ENCODE results near the gene DDIT4.

The DDIT4 gene

DNA sequence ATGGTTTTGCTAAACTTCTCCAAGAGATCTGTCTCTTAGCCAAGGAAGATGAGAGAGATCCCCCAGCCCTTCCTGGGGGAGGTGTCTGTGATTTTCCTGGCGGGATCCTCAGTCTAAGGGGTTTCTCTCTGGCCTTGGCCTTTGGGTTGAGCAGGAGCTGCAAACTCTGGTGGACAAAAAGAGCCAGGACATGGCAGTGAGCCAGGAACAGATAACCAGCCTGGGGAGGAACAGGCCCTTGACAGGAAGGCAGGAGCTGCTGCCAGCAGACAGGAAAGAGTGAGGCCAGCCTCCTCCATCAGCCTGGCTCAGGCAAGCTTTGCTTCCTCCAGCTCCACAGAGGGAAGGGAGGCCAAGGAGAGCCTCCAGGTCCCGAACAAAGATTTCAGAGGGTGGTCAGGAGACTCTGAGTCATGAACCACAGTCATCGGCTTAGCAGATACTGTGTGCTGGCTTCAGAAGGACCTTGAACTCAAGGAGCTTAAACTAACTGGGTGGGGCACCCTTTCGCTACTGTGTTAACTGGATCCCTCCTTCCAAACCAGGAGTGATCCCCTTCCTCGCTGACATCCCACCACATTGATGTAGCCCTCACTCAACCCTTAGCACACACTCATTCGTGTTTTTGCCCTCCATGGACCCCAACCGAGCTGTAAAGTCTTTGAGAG is 34.7 kb downstream of the DDIT4 start:
- H3K9me3 ChIP-seq (ENCODE audit: control insufficient read depth, insufficient read depth, low read length), result no peaks in the 10 kb centered on the region
- H3K4me1 ChIP-seq (ENCODE audit: control insufficient read depth, insufficient read depth, low read length), result peaks cover 4% of the 10 kb centered on the region
- H3K9ac ChIP-seq (ENCODE audit: low read depth, low read length), result no peak overlapping the region
- H3K36me3 ChIP-seq (ENCODE audit: control insufficient read depth, insufficient read depth, low read length), result no peaks in the 10 kb centered on the region
- H3K4me3 ChIP-seq (ENCODE audit: low read depth, low read length), result no peak overlapping the region
- no peaks in the 10 kb centered on the region for H3K27me3 ChIP-seq (ENCODE audit: control insufficient read depth, insufficient read depth, low read length)

DNA sequence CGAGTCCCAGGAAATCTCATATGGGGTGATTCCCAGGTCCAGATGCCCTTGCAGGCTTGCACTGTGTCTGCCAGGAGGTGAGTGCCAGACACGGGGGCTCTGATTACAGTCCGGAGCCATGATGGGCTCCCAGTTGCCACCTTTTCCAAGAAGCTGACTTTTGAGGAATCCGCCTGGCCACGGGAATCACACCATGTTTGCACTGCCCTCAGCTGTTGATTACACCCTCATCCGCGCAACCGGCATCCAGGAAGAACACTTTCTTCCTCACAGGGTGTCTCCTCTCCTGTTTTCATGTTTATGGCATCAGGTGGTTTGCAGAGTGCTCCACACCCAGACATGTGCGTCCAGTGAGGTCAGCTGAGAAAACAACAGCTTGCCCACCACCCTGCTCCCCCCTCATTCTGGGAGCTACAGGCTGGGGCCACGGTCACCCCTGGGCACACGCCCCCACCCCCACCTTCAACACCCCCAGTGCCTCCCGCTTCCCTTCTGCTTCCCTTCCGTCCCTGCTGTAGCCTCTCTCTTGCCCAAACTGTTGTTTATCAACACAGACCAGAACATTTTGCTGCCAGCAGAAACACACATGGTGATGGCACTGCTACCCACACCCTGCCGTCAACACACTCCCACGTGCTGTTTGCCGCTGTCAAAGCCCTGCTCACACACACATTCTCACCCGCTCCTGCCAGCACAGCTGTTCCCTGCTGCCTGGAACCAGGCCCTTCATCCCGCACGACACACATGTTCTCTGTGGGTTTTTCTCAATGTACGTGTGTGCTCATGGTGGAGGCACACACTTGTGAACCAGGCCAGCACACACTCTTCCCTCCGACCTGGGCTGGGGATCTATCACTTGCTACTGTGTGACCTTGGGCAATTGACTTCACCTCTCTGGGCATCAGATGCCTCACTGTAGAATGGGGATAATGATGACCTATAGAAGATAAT is 35.8 kb downstream of the DDIT4 start:
- Histone ChIP-seq H3K27me3 (ENCODE audit: control insufficient read depth, insufficient read depth, low read length) (no peaks in the 10 kb centered on the region), H3K9ac (ENCODE audit: low read depth, low read length) (no peak overlapping the region), H3K9me3 (ENCODE audit: control insufficient read depth, insufficient read depth, low read length) (no peaks in the 10 kb centered on the region), H3K4me3 (ENCODE audit: low read depth, low read length) (no peak overlapping the region), H3K4me1 (ENCODE audit: control insufficient read depth, insufficient read depth, low read length) (peaks cover 4% of the 10 kb centered on the region), H3K36me3 (ENCODE audit: control insufficient read depth, insufficient read depth, low read length) (no peaks in the 10 kb centered on the region)

DNA sequence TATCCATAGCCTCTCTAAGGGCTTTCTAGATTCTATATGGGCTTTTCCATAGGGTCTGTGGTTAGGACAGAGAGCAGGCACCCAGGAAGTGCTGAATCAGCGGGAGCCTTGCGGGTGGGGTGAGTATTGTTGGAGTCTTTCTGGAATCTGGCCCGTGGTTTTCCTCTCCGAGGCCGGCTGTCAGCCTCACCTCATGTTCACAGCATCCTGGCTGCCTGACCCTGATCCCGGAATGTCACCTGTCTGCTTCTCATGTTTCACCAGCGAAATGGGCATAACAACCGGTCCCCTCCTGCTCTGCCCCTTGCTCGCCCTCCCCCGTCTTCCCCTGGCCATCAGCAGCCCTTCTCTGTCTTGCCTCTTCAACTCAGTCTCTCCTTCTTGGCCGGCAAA is 36.5 kb downstream of the DDIT4 start:
- no peak overlapping the region for H3K4me3 ChIP-seq (ENCODE audit: low read depth, low read length)
- H3K36me3 ChIP-seq (ENCODE audit: control insufficient read depth, insufficient read depth, low read length), result no peaks in the 10 kb centered on the region
- H3K4me1 ChIP-seq (ENCODE audit: control insufficient read depth, insufficient read depth, low read length), result peaks cover 6% of the 10 kb centered on the region
- no peaks in the 10 kb centered on the region for H3K27me3 ChIP-seq (ENCODE audit: control insufficient read depth, insufficient read depth, low read length)
- no peak overlapping the region for H3K9ac ChIP-seq (ENCODE audit: low read depth, low read length)
- no peaks in the 10 kb centered on the region for H3K9me3 ChIP-seq (ENCODE audit: control insufficient read depth, insufficient read depth, low read length)

DNA sequence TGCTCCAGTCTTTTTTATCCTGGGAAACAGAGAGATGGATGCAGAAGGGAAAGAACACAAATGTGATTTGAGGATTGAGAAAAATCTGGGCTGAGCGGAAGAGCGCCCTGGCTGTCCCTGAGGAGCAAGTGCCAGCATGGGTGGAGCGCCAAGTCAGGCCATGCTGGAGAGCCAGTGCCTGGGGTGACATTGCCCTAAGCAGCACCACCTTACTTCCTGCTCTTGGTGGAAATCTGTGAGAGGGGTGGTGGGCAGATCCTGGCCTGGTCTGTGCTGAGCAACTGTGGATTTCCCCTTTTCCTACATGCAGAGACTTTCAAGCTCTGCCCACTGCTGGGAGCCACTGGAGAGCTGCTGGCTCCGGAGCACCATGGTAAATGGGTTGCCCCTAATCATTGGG is 36.9 kb downstream of the DDIT4 start:
- Histone ChIP-seq H3K9ac (ENCODE audit: low read depth, low read length) (no peak overlapping the region), H3K4me1 (ENCODE audit: control insufficient read depth, insufficient read depth, low read length) (peaks cover 7% of the 10 kb centered on the region)

DNA sequence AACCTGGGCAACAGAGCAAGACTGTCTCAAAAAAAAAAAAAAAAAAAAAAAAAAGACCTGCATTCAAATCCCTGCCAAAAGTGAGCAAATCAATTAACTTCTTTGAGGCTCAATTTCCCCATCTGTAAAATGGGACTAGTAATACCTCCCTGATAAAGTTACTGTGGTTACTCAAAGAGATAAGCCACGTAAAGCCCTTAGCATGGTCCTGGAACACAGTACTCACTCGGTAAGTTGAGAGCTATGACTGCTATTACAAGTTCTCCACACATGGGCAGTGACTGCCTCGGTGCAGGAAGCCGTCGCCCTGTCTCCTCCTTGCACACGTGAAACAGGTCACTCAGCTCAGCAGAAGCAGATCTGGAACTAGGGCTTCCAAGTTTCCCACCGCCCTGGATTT is 37.9 kb downstream of the DDIT4 start:
- Histone ChIP-seq H3K9ac (ENCODE audit: low read depth, low read length) (no peak overlapping the region), H3K27me3 (ENCODE audit: control insufficient read depth, insufficient read depth, low read length) (no peaks in the 10 kb centered on the region), H3K4me1 (ENCODE audit: control insufficient read depth, insufficient read depth, low read length) (peaks cover 7% of the 10 kb centered on the region), H3K4me3 (ENCODE audit: low read depth, low read length) (no peak overlapping the region), H3K9me3 (ENCODE audit: control insufficient read depth, insufficient read depth, low read length) (no peaks in the 10 kb centered on the region), H3K36me3 (ENCODE audit: control insufficient read depth, insufficient read depth, low read length) (no peaks in the 10 kb centered on the region)

More for the DNA sequence above, 36.9 kb downstream of the DDIT4 start:
- H3K4me3 ChIP-seq (ENCODE audit: low read depth, low read length), result no peak overlapping the region
- no peaks in the 10 kb centered on the region for H3K27me3 ChIP-seq (ENCODE audit: control insufficient read depth, insufficient read depth, low read length)
- H3K36me3 ChIP-seq (ENCODE audit: control insufficient read depth, insufficient read depth, low read length), result no peaks in the 10 kb centered on the region
- no peaks in the 10 kb centered on the region for H3K9me3 ChIP-seq (ENCODE audit: control insufficient read depth, insufficient read depth, low read length)

DNA sequence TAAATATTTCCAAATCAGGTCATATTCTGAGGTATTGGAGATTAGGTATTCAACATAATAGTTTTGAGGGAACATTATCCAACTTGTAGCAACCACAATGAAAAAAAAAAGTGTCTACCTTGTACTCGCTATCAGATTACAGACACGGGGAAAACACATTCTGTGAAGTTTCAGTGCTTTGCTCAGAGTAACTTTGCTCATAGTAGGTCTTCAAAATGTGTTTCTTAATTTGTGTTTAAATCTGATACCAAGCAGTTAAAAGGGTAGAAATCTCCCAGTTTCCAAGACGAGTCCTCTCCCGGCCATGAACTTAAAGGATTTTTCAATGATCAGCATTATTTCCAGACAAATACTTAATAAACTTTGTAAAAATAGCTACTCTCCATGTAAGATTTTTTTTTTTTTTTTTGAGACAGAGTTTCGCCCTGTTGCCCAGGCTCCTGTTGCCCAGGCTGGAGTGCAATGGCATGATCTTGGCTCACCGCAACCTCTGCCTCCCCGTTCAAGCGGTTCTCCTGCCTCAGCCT is 39.2 kb downstream of the DDIT4 start:
- Histone ChIP-seq H3K36me3 (ENCODE audit: control insufficient read depth, insufficient read depth, low read length) (no peaks in the 10 kb centered on the region), H3K27me3 (ENCODE audit: control insufficient read depth, insufficient read depth, low read length) (no peaks in the 10 kb centered on the region), H3K4me3 (ENCODE audit: low read depth, low read length) (no peak overlapping the region), H3K9me3 (ENCODE audit: control insufficient read depth, insufficient read depth, low read length) (no peaks in the 10 kb centered on the region), H3K9ac (ENCODE audit: low read depth, low read length) (no peak overlapping the region), H3K4me1 (ENCODE audit: control insufficient read depth, insufficient read depth, low read length) (peaks cover 7% of the 10 kb centered on the region)

DNA sequence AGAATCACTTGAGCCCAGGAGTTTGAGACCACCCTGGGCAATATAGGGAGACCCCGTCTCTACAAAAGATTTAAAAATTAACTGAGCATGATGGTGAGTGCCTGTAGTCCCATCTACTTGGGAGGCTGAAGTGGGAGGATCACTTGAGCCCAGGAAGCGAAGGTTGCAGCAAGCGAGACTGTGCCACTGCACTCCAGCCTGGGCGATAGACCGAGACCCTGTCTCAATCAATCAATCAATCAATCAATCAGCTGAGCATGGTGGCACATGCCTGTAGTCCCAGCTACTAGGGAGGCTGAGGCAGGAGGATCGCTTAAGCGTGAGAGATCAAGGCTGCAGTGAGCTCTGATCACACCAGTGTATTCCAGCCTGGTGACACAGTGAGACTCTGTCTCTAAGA is 40.5 kb downstream of the DDIT4 start:
- no peak overlapping the region for H3K4me3 ChIP-seq (ENCODE audit: low read depth, low read length)
- no peaks in the 10 kb centered on the region for H3K36me3 ChIP-seq (ENCODE audit: control insufficient read depth, insufficient read depth, low read length)
- no peaks in the 10 kb centered on the region for H3K27me3 ChIP-seq (ENCODE audit: control insufficient read depth, insufficient read depth, low read length)
- H3K4me1 ChIP-seq (ENCODE audit: control insufficient read depth, insufficient read depth, low read length), result peaks cover 9% of the 10 kb centered on the region
- no peak overlapping the region for H3K9ac ChIP-seq (ENCODE audit: low read depth, low read length)
- no peaks in the 10 kb centered on the region for H3K9me3 ChIP-seq (ENCODE audit: control insufficient read depth, insufficient read depth, low read length)

DNA sequence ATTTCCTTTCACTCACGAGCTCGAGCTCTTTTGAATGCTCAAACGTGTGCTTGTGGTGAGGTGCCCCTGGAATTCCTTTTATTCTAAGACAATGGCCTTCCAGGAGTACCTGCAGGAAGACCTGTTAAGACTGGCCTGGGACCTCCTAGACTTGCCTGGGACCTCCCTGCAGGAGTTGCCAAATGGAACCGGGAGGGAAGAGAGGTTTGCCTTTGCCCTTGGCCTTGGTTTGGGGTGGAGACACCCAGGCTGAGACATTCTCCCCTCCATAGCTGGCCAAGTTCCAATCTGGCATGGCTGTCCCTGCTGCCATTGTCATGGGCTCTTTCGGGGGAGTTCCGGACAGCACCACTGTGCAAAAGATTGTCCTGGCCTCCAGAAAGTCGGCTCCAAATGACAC is 41.3 kb downstream of the DDIT4 start:
- Histone ChIP-seq H3K36me3 (ENCODE audit: control insufficient read depth, insufficient read depth, low read length) (no peaks in the 10 kb centered on the region), H3K9ac (ENCODE audit: low read depth, low read length) (no peak overlapping the region), H3K4me1 (ENCODE audit: control insufficient read depth, insufficient read depth, low read length) (peaks cover 12% of the 10 kb centered on the region), H3K9me3 (ENCODE audit: control insufficient read depth, insufficient read depth, low read length) (no peaks in the 10 kb centered on the region), H3K27me3 (ENCODE audit: control insufficient read depth, insufficient read depth, low read length) (no peaks in the 10 kb centered on the region), H3K4me3 (ENCODE audit: low read depth, low read length) (no peak overlapping the region)

DNA sequence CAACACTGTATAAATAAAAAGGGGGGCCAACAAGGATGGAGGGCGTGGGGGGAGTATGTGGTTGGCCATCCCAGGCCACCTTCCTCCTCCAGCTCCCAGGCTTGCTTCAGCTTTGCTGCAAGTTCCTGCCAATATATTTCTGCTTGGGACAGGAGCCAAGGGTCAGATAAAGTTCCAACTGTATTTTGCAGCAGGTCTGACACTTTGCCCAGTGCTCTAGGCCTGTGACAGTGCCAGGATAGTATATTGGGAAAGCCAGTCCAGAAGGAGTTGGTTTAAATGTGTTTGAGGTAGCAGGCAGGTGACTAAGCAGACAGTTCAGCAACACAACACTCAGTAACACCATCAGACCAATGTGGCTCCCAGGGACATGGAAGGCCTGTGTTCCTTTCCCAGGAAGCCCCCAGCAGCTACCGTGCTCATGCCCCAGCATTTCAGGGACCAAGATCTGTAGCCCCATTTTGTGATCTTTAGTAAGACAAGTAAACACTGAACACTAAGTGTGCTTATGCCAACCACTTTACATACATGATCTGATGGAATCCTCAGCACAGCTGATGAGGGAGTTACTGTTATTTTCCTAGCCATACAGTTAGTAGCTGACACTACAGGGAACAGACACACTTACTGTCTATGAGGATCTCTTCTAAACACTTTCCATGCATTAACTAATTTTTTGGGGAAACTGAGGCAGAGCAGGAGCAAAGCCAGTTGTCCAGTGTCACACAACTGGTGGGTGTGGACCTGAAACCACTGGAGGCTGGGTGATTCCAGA is 42.1 kb downstream of the DDIT4 start:
- Histone ChIP-seq H3K9ac (ENCODE audit: low read depth, low read length) (no peak overlapping the region), H3K9me3 (ENCODE audit: control insufficient read depth, insufficient read depth, low read length) (no peaks in the 10 kb centered on the region), H3K4me3 (ENCODE audit: low read depth, low read length) (no peak overlapping the region), H3K36me3 (ENCODE audit: control insufficient read depth, insufficient read depth, low read length) (no peaks in the 10 kb centered on the region), H3K27me3 (ENCODE audit: control insufficient read depth, insufficient read depth, low read length) (no peaks in the 10 kb centered on the region), H3K4me1 (ENCODE audit: control insufficient read depth, insufficient read depth, low read length) (peaks cover 13% of the 10 kb centered on the region)

DNA sequence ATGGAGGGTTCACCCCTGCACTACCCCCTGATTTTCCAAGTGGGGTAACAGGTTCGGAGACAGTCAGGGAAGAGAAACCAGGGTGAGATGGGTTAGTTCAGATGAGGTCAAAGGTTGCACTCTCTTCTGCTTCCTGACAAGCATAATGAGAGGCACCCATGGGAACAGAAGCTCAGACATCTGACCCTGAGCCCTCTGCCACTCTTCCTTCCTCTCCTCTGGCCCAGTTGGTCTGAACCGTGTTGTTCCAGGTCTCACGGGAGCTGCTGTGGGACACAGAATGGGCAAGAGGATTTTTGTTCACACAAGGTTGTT is 42.6 kb downstream of the DDIT4 start:
- no peaks in the 10 kb centered on the region for H3K9me3 ChIP-seq (ENCODE audit: control insufficient read depth, insufficient read depth, low read length)
- H3K9ac ChIP-seq (ENCODE audit: low read depth, low read length), result no peak overlapping the region
- peaks cover 13% of the 10 kb centered on the region for H3K4me1 ChIP-seq (ENCODE audit: control insufficient read depth, insufficient read depth, low read length)
- no peaks in the 10 kb centered on the region for H3K36me3 ChIP-seq (ENCODE audit: control insufficient read depth, insufficient read depth, low read length)
- no peak overlapping the region for H3K4me3 ChIP-seq (ENCODE audit: low read depth, low read length)
- H3K27me3 ChIP-seq (ENCODE audit: control insufficient read depth, insufficient read depth, low read length), result no peaks in the 10 kb centered on the region

DNA sequence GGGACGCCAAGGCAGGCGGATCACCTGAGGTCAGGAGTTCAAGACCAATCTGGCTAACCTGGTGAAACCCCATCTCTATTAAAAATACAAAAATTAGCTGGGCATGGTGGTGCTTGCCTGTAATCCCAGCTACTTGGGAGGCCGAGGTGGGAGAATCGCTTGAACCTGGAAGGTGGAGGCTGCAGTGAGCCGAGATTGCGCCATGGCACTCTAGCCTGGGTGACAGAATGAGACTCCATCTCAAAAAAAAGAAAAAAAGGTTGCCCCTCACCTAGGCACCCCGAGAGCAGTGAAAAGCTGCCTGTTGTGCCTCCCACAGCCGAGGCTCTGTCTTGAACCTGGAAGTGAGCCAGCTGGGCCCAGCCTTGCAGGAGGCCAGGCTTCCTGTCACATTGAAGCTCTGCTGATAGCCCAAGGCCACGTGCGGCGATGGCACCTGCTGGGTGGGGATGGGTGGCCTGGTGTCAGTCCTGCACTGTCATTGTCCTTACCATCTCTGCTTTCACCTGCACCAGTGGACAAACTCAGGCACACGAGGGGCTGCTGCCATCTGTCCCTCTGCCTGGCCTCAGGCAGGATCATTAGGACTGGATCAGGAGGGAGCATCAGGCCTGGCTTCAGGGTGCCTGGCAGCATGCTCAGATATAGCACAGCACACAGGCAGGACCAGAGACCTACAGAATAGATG is 43.2 kb downstream of the DDIT4 start:
- Histone ChIP-seq H3K36me3 (ENCODE audit: control insufficient read depth, insufficient read depth, low read length) (no peaks in the 10 kb centered on the region), H3K9ac (ENCODE audit: low read depth, low read length) (no peak overlapping the region), H3K4me3 (ENCODE audit: low read depth, low read length) (no peak overlapping the region), H3K27me3 (ENCODE audit: control insufficient read depth, insufficient read depth, low read length) (no peaks in the 10 kb centered on the region), H3K9me3 (ENCODE audit: control insufficient read depth, insufficient read depth, low read length) (no peaks in the 10 kb centered on the region), H3K4me1 (ENCODE audit: control insufficient read depth, insufficient read depth, low read length) (peaks cover 13% of the 10 kb centered on the region)

Measured in iPS-15b (cell line).